Epithelial cell of prostate (primary cell): ENCODE data around the gene CT47C1.
"Not testable (repeated sequence)": the region's sequence is repeated elsewhere in the genome, so short reads cannot be mapped to it uniquely, and the experiment has no call there.

Source experiments
- DNase-seq: peaks from one replicate; pipeline ENCODE4 v3.0.0-alpha.2; 2011; ENCODE audit warnings: low read depth, low spot score
- H3K27ac ChIP-seq: fragments of 450-650 bp; 2 replicates; pipeline ENCODE4 v1.5.1; 2017; ENCODE audit warnings: mild to moderate bottlenecking

Gene CT47C1

GRCh38 chrX:119072744-119073143, at the start of gene CT47C1:
TSS of gene CT47C1 (plus strand) at chrX:119072993. CDS start at chrX:119073226, 233 bp downstream.
- H3K27ac ChIP-seq = no peak within 1 kb of the TSS
- no peak for DNase-seq

- no peak for DNase-seq
- no peak overlapping the region for H3K27ac ChIP-seq
Observed at GRCh38 chrX:119025900-119026299, 46.9 kb upstream of the CT47C1 start.

GRCh38 chrX:119026344-119026743, 46.4 kb upstream of the CT47C1 start:
- H3K27ac ChIP-seq, DNase-seq: not testable (repeated sequence)

GRCh38 chrX:119027960-119028732, 44.6 kb upstream of the CT47C1 start:
- DNase-seq, H3K27ac ChIP-seq: not testable (repeated sequence)

GRCh38 chrX:119028733-119029330, 44.0 kb upstream of the CT47C1 start:
- no peak for DNase-seq
- no peak overlapping the region for H3K27ac ChIP-seq

- not testable (repeated sequence) for H3K27ac ChIP-seq, DNase-seq
Observed at GRCh38 chrX:119029656-119030055, 43.1 kb upstream of the CT47C1 start.

- DNase-seq = no peak
- no peak overlapping the region for H3K27ac ChIP-seq
Observed at GRCh38 chrX:119030990-119031389, 41.8 kb upstream of the CT47C1 start.

- DNase-seq = no peak
- H3K27ac ChIP-seq = no peak overlapping the region
Observed at GRCh38 chrX:119036107-119037029, 36.4 kb upstream of the CT47C1 start.

- DNase-seq = no peak
- no peak overlapping the region for H3K27ac ChIP-seq
Observed at GRCh38 chrX:119040432-119040831, 32.4 kb upstream of the CT47C1 start.

- H3K27ac ChIP-seq = no peak overlapping the region
- DNase-seq = no peak
Observed at GRCh38 chrX:119041175-119041574, 31.6 kb upstream of the CT47C1 start.

GRCh38 chrX:119042040-119042439, 30.8 kb upstream of the CT47C1 start:
- no peak for DNase-seq
- no peak overlapping the region for H3K27ac ChIP-seq

- H3K27ac ChIP-seq = no peak overlapping the region
- DNase-seq = no peak
Observed at GRCh38 chrX:119042996-119043395, 29.8 kb upstream of the CT47C1 start.

- no peak for DNase-seq
- H3K27ac ChIP-seq = no peak overlapping the region
Observed at GRCh38 chrX:119045884-119046283, 26.9 kb upstream of the CT47C1 start.

GRCh38 chrX:119055687-119056086, 17.1 kb upstream of the CT47C1 start:
- DNase-seq = no peak

GRCh38 chrX:119062750-119063374, 9.9 kb upstream of the CT47C1 start:
- H3K27ac ChIP-seq = no peak overlapping the region
- DNase-seq = no peak

More at GRCh38 chrX:119055687-119056086, 17.1 kb upstream of the CT47C1 start:
- H3K27ac ChIP-seq = no peak overlapping the region

- DNase-seq = no peak
- no peak overlapping the region for H3K27ac ChIP-seq
Observed at GRCh38 chrX:119063428-119063827, 9.4 kb upstream of the CT47C1 start.

GRCh38 chrX:119067023-119067739, 5.6 kb upstream of the CT47C1 start:
- no peak for DNase-seq
- H3K27ac ChIP-seq = no peak overlapping the region

GRCh38 chrX:119069128-119069527, 3.7 kb upstream of the CT47C1 start:
- H3K27ac ChIP-seq = no peak overlapping the region
- no peak for DNase-seq

- H3K27ac ChIP-seq = no peak overlapping the region
- DNase-seq = no peak
Observed at GRCh38 chrX:119069762-119070161, 3.0 kb upstream of the CT47C1 start.

- DNase-seq = no peak
- H3K27ac ChIP-seq = no peak overlapping the region
Observed at GRCh38 chrX:119071381-119071780, 1.4 kb upstream of the CT47C1 start.
